ENCODE data around the gene SLC18A3.

DNA sequence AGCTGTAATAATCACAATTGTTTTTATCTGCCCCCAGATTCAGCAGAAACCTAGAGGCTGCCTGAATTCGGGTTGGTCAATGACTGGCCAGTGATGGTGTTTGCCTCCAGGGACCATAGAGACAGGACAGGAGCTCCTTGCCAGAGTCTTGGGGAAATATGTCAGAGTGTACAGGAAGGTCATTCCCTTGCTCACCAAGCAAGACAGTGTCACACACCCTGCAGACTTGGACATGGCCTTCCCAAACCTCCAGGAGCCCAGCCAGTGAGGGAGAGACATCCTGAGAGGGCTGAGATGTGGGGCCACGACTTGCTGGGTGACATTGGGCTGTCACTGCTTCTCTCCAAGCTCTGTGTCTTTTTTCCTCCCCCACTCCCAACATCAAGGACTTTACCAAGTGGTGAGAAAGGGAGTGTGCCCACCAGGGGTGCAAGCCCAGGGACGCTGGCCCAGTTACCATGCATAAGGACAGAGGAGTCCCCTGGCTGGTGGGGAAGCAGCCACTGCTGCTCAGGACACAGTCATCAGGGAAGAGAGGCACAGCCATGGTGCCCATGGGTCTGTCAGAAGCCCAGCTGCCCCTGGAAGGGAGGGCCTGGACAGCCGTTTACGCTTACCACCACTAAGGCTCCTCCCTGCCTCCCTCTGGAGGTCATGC, 44.1 kb downstream of the SLC18A3 start:
- no peak for TF ChIP-seq POLR2A (IDR thresholded peaks at IDR 0.05)
- TF ChIP-seq, protein P1, sequence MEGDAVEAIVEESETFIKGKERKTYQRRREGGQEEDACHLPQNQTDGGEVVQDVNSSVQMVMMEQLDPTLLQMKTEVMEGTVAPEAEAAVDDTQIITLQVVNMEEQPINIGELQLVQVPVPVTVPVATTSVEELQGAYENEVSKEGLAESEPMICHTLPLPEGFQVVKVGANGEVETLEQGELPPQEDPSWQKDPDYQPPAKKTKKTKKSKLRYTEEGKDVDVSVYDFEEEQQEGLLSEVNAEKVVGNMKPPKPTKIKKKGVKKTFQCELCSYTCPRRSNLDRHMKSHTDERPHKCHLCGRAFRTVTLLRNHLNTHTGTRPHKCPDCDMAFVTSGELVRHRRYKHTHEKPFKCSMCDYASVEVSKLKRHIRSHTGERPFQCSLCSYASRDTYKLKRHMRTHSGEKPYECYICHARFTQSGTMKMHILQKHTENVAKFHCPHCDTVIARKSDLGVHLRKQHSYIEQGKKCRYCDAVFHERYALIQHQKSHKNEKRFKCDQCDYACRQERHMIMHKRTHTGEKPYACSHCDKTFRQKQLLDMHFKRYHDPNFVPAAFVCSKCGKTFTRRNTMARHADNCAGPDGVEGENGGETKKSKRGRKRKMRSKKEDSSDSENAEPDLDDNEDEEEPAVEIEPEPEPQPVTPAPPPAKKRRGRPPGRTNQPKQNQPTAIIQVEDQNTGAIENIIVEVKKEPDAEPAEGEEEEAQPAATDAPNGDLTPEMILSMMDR (IDR thresholded peaks at IDR 0.05), result no peak

Measured in thyroid gland (tissue), 4 donors.